ENCODE measurements around the gene CACNA2D3.
A peak's percentile ranks its signal among the peaks of the same experiment; 100 is the strongest.

- no peak for TF ChIP-seq ZFP36 (IDR thresholded peaks at IDR 0.05; ENCODE audit: borderline replicate concordance, partially characterized antibody)
- TF ChIP-seq ELK1 (IDR thresholded peaks at IDR 0.05; ENCODE audit: low read depth, low read length): no peak
- no peak for TF ChIP-seq KDM1A (IDR thresholded peaks at IDR 0.05; ENCODE audit: low read depth)
- TF ChIP-seq JUN (IDR thresholded peaks at IDR 0.05): peak in 1 of 2 experiments; percentile 24; a peak in 1 of 5 replicates
- no peak; a peak in 1 of 5 replicates for TF ChIP-seq EP300 (IDR thresholded peaks at IDR 0.05)
- no peak for TF ChIP-seq RCOR1 (IDR thresholded peaks at IDR 0.05; ENCODE audit: low read depth, low read length)
- no peak for TF ChIP-seq MAX (IDR thresholded peaks at IDR 0.05)
- TF ChIP-seq CTCF (IDR thresholded peaks at IDR 0.05): no peak
- TF ChIP-seq RAD21 (conservative IDR thresholded peaks at IDR 0.05 in 1 of 2, IDR thresholded peaks at IDR 0.05 in 1 of 2): no peak
- TF ChIP-seq PBX3 (IDR thresholded peaks at IDR 0.05): no peak
- no peak for TF ChIP-seq POLR2A (IDR thresholded peaks at IDR 0.05; ENCODE audit: low read length)
These were observed 759.9 kb downstream of the CACNA2D3 start for GRCh38 chr3:54882129-54882833.

All from A549 (cell line).